Caco-2 (cell line): Measurements from ENCODE around the gene SETX. TPM values are rescaled to one million over a fixed set of nuclear protein-coding genes. Genes with fewer than 3 reads are reported as not detected.

Experiments used
- BruUV-seq: library from RNA; stranded (reverse); fragments of 400-500 nt; replicated peaks from 2 replicates; lab custom pipeline; 2021; lab: Mats Ljungman, UMichigan
- CTCF ChIA-PET: fragments of 300-600 bp; sonication (Branson Sonifier 250); formaldehyde crosslinking; loops from one replicate; lab custom pipeline; 2022; ENCODE audit warnings: antibody characterized with exemption; lab: Charles Lee
- POLR2A ChIA-PET: fragments of 300-600 bp; sonication (Branson Sonifier 250); formaldehyde crosslinking; loops from one replicate; lab custom pipeline; 2022; ENCODE audit warnings: antibody characterized with exemption; lab: Charles Lee
- DNase-seq, 2 experiments: peaks; one replicate each; pipeline versions ENCODE4 v3.0.0 to v3.0.0-alpha.2; 2020 to 2022
- H3K27me3 ChIP-seq: replicated peaks from 2 replicates; pipeline ENCODE4 v1.6.0; 2011; ENCODE audit warnings: low read length; ENCODE audit not compliant: control insufficient read depth, insufficient read depth
- H3K36me3 ChIP-seq: 2 replicates; pipeline ENCODE4 v1.5.1; 2011; ENCODE audit warnings: low read length; ENCODE audit not compliant: control insufficient read depth, insufficient read depth
- H3K4me1 ChIP-seq: fragments of 250-450 bp; sonication (Bioruptor Pico); 2 replicates; pipeline ENCODE4 v1.5.1; 2020; ENCODE audit warnings: mild to moderate bottlenecking
- H3K4me3 ChIP-seq: 2 replicates; pipeline ENCODE4 v1.5.1; 2011; ENCODE audit warnings: low read depth, mild to moderate bottlenecking, control low read depth, low read length
- H3K9me3 ChIP-seq: fragments of 250-450 bp; sonication (Bioruptor Pico); 2 replicates; pipeline ENCODE4 v1.5.1; 2020; ENCODE audit warnings: mild to moderate bottlenecking, moderate library complexity
- H3K27ac Mint-ChIP-seq: one replicate; pipeline ENCODE4 v1.8.0; 2022; ENCODE audit warnings: mixed read lengths; ENCODE audit not compliant: unreplicated experiment
- H3K27me3 Mint-ChIP-seq: one replicate; pipeline ENCODE4 v1.8.0; 2022; ENCODE audit warnings: mixed read lengths; ENCODE audit not compliant: insufficient read depth, unreplicated experiment
- H3K36me3 Mint-ChIP-seq: one replicate; pipeline ENCODE4 v1.8.0; 2022; ENCODE audit warnings: mild to moderate bottlenecking, mixed read lengths; ENCODE audit not compliant: insufficient read depth, unreplicated experiment
- H3K4me1 Mint-ChIP-seq: one replicate; pipeline ENCODE4 v1.8.0; 2022; ENCODE audit warnings: low read depth, mixed read lengths; ENCODE audit not compliant: unreplicated experiment
- H3K4me3 Mint-ChIP-seq: one replicate; pipeline ENCODE4 v1.8.0; 2022; ENCODE audit warnings: mild to moderate bottlenecking, moderate library complexity, mixed read lengths; ENCODE audit not compliant: unreplicated experiment
- H3K9me3 Mint-ChIP-seq: one replicate; pipeline ENCODE4 v1.8.0; 2022; ENCODE audit warnings: mixed read lengths; ENCODE audit not compliant: unreplicated experiment
- CTCF ChIP-seq, 2 experiments: fragments of 200-600 bp in 1 of 2; IDR thresholded peaks; 1 replicate in 1 of 2; 2 replicates in 1 of 2; pipeline versions ENCODE4 v1.5.1 to v1.8.0; 2011 to 2022; ENCODE audit warnings: antibody characterized with exemption in 1 of 2, control low read depth in 1 of 2, inconsistent platforms in 1 of 2, low read depth in 1 of 2, low read length in 1 of 2, mild to moderate bottlenecking in 1 of 2, moderate library complexity in 1 of 2; ENCODE audit not compliant: insufficient read depth in 1 of 2, severe bottlenecking in 1 of 2, unreplicated experiment in 1 of 2
- intact Hi-C: fragments of 100-400 bp; cut with micrococcal nuclease; formaldehyde crosslinking; loops from one replicate; pipeline ENCODE4 v1.10.0; 2022; ENCODE audit not compliant: unreplicated experiment
- total RNA-seq: library from RNA; stranded (reverse); gene quantifications from 2 replicates; pipeline ENCODE4 v1.2.3, GENCODE V29; 2022

The SETX gene
- total RNA-seq, 1 experiment from 2014 or later, result 31.1 TPM

GRCh38 chr9:132239999-132240840 is 114.6 kb downstream of the SETX start:
- no TSS peak for BruUV-seq
- Mint-ChIP-seq H3K4me3 (peak overlapping the region; percentile 82), H3K27me3 (peaks cover 18% of the 10 kb centered on the region), H3K36me3 (no peaks in the 10 kb centered on the region), H3K9me3 (no peaks in the 10 kb centered on the region), H3K4me1 (peaks cover 6% of the 10 kb centered on the region), H3K27ac (no peak overlapping the region)
- TF ChIP-seq CTCF (IDR thresholded peaks at IDR 0.05; ENCODE audit: insufficient read depth in 1 of 2, low read depth in 1 of 2, low read length in 1 of 2, severe bottlenecking in 1 of 2, unreplicated experiment in 1 of 2), result no peak
- Histone ChIP-seq H3K4me3 (peak overlapping the region; percentile 56), H3K4me1 (peaks cover 5% of the 10 kb centered on the region; the same call in 1 of the 2 replicates), H3K27me3 (no peaks in the 10 kb centered on the region), H3K9me3 (no peaks in the 10 kb centered on the region), H3K36me3 (no peaks in the 10 kb centered on the region)
- no peak for DNase-seq
- ChIA-PET POLR2A (no interaction called here), CTCF (interaction anchor here (0.6 to 1.9 kb wide), 3 partner anchors 17 to 485 kb away, joined by 3 to 8 read pairs (median 3); no protein-coding TSS in a partner anchor)
- intact Hi-C loops, result no loop called here

GRCh38 chr9:132239518-132239917 is 115.3 kb downstream of the SETX start:
- POLR2A ChIA-PET, result no interaction called here
- no peak overlapping the region for H3K27ac Mint-ChIP-seq
- DNase-seq, result no peak

More at GRCh38 chr9:132239518-132239917, 115.3 kb downstream of the SETX start:
- H3K4me1 ChIP-seq, result peaks cover 5% of the 10 kb centered on the region; the same call in 1 of the 2 replicates
- H3K4me1 Mint-ChIP-seq, result peaks cover 6% of the 10 kb centered on the region
- H3K36me3 ChIP-seq, result no peaks in the 10 kb centered on the region
- no peak for TF ChIP-seq CTCF (IDR thresholded peaks at IDR 0.05; ENCODE audit: insufficient read depth in 1 of 2, low read depth in 1 of 2, low read length in 1 of 2, severe bottlenecking in 1 of 2, unreplicated experiment in 1 of 2)
- intact Hi-C loops, result no loop called here
- H3K9me3 Mint-ChIP-seq, result no peaks in the 10 kb centered on the region
- CTCF ChIA-PET, result interaction anchor here (0.6 to 1.9 kb wide), 3 partner anchors 18 to 484 kb away, joined by 3 to 8 read pairs (median 3); no protein-coding TSS in a partner anchor
- H3K4me3 Mint-ChIP-seq, result no peak overlapping the region
- H3K9me3 ChIP-seq, result no peaks in the 10 kb centered on the region
- BruUV-seq, result no TSS peak
- H3K27me3 Mint-ChIP-seq, result peaks cover 19% of the 10 kb centered on the region
- no peak overlapping the region for H3K4me3 ChIP-seq
- no peaks in the 10 kb centered on the region for H3K36me3 Mint-ChIP-seq
- no peaks in the 10 kb centered on the region; the same call in 1 of the 2 replicates for H3K27me3 ChIP-seq
